Astrocyte (in vitro differentiated cells and primary cell): Measurements from ENCODE around the gene DOCK1.

ENCODE experiments used
- CTCF ChIP-seq: IDR thresholded peaks from 2 replicates; pipeline ENCODE4 v1.5.1; 2011; ENCODE audit warnings: low read depth, mild to moderate bottlenecking, inconsistent platforms, low read length, moderate library complexity; ENCODE audit not compliant: insufficient read depth
- EZH2 ChIP-seq: IDR thresholded peaks from 2 replicates; pipeline ENCODE4 v1.6.1; 2012; ENCODE audit warnings: mild to moderate bottlenecking, low read length, inconsistent platforms; ENCODE audit not compliant: insufficient read depth

- TF ChIP-seq CTCF: no peak
- TF ChIP-seq EZH2: no peak
These were observed 11.4 kb upstream of the DOCK1 start for GRCh38 chr10:126893841-126894240.
